HG03460 (cell line): ENCODE data around the gene LINC00237.

Experiments used
- ATAC-seq: cut with Tn5 transposase; IDR thresholded peaks from one replicate; pipeline ENCODE4 v1.9.1; 2021; ENCODE audit not compliant: unreplicated experiment

Gene LINC00237

DNA sequence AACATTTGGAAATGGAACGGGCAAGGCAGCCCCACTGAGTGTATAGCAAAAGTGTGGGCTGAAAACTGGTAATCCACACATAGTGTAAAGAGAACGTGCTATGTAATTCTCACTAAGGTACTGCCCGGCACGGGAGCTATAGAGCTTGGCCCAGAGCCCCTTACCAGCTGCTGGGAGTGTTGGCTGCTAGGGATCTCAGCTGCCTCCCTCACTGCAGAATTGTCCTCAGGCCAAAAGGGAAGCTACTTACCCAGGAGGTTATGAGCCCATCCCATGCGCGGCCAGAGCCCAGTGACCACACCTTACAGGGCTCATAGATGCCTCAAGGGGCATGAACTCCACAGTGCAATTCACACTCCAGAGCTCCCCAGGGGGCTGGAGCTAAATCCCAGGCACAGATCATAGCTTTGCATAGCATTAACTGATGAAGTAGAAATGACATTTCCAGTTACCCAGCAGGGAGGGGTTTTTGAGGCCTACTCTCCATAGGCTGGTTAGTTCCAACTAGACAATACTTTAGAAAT lies 56.8 kb downstream of the LINC00237 start:
- ATAC-seq = no peak

DNA sequence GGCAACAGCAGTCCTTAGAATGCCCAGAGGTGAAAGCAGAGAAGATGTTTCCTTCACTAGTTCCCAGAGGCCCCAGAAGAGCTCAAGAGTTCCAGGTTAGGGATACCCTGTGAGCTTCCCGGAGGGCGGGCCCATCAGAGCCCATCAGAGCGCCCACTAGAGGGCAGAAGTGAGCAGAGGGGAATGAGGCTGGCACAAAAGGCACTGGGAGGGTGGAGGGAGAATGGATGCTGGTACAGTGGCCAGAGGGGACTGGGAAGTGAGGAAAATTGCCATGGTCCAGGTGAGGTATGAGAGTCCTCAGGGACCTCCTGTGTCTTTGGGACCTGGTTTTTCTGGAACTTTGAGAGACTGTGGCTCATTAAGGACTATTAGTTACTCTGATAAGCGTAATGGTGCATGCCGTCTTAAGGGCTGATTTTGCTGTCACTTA lies 57.3 kb downstream of the LINC00237 start:
- no peak for ATAC-seq

DNA sequence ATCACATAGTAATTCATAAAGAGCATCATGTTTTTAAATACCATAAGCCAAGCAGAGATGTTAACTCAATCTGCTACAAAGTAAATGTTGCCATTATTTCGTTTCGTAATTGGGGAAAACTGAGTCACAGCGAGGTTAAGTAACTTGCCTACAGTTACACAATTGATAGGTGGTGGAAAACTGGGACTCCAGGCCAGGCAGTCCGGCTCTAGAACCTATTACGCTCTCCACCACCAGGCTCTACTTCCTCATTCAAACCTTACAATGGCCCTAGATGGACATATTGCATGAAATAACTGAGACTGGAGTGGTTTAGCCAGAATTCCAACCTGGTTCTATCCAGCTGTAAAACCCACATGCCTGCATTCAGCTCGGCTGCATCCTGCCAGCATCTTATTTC lies 58.2 kb downstream of the LINC00237 start:
- no peak for ATAC-seq

DNA sequence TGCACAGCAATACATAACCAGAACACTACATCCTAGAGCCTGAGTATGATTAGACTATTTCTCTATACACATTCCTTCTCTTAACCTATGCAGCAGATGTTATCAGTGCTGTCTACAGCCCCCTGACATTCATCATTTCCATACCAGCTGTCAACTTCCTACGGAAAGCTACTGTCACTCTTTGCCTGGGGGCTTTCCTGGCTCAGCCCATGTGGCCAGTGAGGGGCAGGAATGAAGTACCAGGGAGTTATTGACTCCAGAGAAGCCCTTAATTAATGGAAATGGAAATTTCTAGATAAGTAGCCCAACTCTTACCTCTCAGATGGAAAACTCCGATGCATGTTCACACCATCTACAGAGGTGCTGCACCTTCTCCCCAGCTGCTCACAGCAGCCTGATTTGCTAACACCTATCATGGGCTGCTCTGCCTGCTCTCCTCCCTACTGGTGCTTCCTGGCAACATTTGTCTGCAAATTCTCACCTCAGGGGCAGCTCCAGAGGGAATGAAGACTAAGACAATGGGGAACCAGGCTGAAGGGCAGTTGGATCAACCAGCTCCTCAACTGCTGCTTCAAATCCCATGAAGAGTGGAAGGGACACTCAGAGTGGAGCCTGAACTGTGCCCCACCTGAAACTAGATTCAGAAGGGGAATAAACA lies 59.6 kb downstream of the LINC00237 start:
- ATAC-seq = no peak
